Measurements from ENCODE around the gene TNS2.

TNS2 gene

DNA sequence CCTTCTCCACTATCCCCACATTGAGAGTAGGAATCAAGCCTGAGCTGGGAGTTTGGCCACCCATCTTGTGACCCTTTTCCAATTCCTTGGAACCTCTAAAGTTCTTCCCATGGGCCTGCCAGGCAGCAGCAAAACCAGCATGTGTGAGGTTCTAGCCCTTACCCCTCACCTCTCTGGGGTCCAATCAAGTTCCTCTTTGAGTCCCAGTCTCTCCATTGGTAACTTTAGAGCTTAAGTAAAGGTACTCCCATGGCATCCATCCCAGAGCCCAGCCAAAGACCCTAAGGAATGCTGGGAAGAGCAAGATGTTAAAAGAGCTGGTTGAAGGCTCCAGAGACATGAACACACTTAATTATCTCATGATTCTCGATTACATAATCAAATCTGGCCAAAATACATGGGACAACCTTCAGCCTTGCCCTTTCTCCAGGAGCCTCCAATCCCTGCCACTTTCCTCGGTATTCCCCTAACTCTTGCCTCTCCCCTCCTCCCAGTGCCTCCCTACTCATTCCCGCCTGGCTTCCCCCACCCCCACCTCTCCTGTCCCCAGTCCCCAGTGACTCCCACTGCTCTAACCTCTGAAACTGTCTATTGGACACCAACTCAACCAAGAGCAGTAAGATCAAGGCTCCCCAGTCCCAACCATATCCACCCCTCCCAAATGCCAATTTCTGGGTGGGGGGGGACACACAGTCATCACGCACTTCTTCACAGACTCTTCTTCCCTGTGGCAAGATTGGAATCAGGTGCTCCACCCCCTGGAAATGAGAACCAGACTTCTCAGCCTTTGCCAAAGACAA lies 4.8 kb upstream of the TNS2 start:
- peak; percentile 60 for DNase-seq (ENCODE audit: low spot score)

DNA sequence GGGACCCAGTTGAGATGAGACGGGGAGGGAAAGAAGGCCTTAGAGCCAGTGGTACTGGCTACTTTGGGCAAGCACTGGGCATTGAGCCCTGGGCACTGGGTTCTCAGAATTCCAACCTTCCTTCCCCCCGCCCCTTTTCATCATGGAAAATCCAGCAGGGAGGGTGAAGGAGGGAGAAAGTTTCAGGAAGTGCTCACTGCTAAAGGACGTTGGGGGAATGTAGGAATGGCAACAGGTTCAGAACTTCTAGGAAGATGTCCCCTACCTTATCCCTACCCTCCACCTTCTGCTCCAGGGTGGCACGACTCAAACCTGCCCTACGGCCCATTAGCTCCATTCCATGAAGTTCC lies 4.2 kb upstream of the TNS2 start:
- peak; percentile 69 for DNase-seq (ENCODE audit: low spot score)

DNA sequence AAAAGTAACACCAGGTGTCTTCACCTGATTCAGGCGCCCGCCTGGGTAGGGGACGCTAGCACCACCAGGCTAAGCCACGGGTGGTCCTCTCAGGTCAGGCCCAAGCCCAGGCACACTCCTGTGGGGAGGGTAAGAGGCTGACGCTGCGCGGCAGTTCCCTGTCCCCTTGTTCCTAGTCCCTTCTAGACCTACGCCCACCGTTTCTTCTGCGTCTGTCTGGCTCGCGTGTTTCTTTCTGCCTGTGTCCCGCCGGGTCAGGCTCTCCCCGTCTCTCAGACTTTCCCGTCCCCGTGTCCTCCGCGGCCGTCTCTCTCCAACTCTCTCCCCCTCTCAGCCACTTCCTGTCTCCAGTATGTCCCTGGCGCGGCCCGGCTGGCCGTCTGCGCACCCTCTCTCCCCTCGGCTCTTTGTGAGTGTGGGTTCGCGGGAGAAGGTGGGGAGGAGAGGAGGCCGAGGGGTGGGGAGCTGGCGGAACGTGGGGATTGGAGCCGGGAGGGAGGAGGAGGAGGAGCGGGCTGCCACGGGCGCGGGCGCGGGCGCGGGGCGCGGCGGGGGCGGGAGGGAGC lies 3.1 kb upstream of the TNS2 start:
- DNase-seq (ENCODE audit: low spot score): peak; percentile 93

DNA sequence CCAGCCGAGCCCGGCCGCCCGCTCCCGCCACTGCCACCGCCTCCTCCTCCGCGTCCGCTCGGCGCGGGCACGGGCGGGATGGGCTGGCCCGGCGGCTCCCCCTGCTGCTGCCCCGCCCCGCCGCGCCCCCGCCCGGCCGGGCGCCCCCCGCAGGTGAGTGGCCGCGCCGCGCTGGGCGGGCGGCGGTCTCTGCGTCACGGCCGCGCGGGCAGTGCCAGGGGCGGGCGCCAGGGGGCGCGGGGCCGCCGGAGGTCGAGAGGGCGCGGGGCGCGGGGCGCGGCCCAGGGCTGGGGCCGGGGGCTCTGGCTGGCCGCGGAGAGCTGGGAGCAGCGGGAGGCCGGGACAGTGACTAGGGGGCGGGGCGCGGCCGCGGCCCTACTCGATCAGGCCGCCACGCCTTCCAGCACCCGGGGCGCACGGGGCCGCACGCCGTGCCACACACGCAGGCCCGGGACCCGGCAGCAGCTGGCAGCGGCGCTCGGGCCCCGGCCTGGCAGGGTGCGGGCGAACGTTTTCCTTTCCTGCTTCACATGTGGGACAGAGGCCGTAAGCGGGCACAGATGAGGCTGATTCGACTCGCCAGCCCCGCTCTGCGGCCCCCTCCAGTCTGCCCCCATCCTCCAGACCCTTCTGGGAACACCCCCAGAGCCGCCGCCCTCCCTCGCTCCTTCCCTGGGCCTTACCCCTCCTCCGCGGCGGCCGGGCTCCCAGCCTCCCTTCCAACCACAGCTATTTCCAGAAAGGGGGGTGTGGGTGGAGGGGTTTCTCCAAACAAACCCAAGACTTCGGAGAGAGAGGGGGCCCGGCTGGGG lies 2.4 kb upstream of the TNS2 start:
- DNase-seq (ENCODE audit: low spot score): peak; percentile 92

DNA sequence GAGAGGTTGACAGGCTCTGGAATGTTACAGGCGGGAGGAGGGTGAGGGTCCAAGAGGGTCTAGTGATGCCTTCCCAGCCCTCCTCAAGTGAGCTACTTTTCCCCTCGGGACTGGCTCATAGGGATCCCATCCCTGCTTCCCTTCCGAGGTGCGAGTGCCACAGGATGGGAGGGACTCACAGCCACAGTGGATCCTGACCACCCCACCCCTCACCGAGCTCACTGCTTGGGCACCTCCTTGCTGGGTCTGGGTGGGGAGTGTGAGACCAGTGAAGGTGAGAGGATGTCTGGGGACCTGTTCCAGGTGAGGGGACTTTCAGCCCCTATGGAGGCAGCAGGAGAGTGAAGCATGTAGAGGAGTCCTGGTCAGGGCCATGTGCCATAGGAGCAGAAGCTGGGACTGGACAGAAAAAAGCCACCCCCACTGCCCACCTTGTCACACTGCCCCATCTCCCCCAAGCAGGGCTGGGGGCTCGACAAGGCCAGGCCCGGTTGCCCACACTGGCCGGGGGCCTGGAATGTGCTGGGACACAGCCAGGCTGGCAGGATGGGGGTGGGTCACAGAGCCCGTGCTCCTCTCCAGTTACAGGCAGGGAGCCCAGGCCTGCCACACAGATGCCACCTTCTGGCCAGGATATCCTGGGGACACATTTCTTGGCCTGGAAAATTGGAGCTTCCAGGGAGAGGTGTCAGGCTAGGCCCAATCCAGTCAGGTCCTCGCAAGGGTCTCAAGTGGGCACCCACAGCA lies 1.7 kb upstream of the TNS2 start:
- peak; percentile 81 for DNase-seq (ENCODE audit: low spot score)

DNA sequence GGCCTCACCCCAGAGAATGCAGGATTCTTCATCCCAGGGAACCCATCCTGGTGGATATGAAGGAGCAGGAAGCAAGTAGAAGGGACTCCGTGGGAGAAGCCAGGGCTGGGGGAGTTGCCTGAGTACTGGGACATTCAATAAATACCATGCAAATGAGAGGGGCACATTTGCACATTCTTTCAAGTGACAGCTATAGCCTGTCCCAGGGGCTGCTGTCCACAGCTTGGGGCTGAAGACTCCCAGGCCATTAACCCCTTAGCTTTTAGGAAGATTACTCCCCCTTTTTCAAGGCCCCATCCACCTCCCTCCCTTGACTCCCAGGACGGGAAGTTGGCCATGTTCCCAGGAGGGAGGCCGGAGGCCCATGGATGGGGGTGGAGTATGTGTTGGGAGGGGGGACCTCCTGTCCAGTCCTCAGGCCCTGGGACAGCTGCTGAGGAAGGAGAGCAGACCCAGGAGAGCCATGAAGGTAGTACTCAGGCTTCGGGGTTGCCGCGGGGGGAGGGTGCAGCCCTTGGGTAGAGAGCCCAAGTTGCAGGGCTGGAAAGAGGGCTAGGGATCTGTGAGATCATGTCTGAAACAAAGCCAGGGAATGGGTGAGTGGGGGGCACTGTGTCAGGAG lies 974 bp upstream of the TNS2 start:
- DNase-seq (ENCODE audit: low spot score): peak; percentile 81

DNA sequence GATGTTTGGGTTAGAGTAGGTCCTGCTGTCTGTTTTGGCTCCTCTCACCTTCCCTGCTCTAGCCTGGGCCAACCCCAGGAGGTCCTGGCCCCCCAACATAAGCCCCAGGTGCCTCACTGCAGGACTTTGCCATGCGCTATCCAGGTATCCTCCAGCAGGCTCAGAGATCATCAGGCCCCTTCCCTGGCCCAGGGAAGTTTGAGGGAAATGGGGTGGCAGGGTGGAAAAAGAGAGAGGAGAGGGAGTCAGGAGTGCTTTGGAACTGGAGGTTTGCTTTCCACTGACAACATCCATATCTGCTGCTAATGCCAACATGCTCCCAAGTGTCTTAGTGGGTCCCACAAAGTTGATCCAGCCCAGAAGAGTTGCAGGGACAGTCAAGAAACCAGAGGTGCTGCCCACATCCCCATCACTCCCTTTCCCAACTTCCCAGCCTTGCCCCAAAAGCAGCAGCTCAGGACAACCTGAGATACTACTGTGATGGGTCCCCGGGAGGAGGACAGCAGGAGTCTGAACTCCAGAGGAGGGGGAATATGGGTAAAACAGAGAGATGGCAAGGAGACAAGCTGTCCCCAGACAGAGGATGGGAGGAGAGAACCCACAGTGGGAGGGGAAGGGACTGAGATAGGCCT lies 677 bp downstream of the TNS2 start:
- peak; percentile 67 for DNase-seq (ENCODE audit: low spot score)

DNA sequence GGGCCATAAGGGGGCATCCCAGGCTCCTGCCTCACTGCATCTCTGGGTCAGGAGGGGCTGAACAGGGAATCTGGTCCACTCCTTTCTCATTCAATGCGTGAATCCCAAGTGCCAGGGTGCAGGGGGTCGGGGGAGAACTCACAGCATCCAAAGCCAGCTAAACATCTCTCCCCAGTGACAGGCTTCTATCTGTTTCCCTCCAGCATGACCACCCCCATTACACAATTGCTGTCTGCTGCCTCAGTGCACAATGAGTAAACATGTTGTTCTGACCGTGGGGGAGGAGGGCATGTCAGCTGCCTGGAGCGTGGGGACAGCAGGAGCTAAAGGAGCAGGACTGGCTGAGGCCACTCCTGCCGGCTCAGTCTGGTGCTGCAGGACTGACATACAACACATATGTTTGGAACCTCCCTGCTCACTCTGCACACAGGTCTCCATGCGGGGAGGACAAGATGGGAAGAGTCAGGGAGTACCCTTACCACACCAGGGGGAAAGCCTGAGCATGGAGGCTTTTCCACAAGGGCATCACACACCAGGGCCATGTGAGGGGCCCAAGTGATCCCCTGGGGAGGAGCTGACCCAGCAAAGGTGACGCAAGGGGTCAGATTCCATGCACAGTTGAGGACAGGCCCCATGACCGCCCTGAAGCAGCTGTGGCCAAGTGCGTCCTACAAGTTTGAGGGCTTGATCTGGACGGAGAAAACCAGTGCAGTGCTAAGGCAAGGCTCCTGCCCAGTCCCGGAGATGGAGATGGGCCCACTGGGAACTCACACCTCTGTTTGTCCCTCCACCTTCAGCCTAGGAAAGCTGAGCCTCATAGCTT lies 1.4 kb downstream of the TNS2 start:
- DNase-seq (ENCODE audit: low spot score): peak; percentile 57

DNA sequence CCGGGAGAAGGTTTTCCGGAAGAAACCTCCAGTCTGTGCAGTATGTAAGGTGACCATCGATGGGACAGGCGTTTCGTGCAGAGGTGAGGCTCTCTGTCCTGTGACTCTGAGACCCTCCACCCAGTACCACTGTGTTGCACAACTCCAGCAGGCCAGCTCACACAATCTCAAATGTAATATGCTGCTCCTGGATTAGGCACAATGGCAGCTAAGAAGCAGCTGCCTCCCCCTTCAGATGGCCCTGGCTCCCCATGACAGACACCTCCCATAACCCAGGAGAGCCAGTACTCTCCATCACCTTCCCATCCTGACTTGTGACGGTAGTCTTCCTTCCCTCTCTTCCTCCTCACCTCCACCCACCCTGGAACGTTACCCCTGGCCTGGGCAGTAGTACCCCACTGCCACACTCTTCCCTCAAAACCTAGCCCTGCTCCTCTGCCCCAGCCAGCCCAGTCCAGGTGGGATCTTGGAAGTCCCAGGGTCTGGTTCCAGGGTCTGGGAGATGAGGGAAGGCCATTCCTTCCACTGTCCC lies 2.1 kb downstream of the TNS2 start:
- peak; percentile 61 for DNase-seq (ENCODE audit: low spot score)

DNA sequence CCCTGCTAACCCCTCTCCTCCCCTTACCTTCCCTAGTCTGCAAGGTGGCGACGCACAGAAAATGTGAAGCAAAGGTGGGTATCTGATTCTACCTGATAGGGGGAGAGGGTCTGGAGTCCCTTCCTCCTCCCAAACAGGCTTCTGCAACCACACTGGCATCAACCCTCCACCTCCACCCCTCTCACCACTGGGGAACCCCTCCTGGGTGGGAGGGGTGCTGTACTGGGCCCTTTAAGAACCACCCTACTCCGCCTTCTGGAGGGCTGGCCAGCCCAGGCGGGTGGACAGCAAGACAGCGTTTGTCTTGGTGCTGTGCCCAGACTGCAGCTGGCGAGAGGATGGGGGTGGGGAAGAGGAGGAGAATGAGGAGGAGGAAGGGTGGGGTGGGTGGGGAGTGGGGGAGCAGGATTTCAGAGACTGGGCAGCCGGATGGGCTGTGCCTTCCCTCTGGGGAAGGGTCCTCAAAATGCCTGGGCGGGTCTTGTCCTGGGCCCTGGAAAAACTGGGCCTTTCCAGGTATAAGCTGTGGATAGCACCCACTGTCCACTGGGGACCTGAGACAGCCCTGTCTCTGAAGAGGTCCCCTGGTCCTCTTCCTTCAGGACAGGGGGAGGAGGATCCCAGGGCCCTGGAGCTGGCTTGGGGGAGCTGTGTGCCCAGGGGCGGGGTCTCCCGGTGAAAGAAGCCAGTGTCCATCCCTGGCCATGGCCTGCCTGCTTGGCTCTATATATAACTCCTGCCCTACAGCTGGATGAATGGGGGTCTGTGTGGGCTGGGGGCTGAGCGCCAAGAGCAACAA lies 2.8 kb downstream of the TNS2 start:
- peak; percentile 90 for DNase-seq (ENCODE audit: low spot score)

DNA sequence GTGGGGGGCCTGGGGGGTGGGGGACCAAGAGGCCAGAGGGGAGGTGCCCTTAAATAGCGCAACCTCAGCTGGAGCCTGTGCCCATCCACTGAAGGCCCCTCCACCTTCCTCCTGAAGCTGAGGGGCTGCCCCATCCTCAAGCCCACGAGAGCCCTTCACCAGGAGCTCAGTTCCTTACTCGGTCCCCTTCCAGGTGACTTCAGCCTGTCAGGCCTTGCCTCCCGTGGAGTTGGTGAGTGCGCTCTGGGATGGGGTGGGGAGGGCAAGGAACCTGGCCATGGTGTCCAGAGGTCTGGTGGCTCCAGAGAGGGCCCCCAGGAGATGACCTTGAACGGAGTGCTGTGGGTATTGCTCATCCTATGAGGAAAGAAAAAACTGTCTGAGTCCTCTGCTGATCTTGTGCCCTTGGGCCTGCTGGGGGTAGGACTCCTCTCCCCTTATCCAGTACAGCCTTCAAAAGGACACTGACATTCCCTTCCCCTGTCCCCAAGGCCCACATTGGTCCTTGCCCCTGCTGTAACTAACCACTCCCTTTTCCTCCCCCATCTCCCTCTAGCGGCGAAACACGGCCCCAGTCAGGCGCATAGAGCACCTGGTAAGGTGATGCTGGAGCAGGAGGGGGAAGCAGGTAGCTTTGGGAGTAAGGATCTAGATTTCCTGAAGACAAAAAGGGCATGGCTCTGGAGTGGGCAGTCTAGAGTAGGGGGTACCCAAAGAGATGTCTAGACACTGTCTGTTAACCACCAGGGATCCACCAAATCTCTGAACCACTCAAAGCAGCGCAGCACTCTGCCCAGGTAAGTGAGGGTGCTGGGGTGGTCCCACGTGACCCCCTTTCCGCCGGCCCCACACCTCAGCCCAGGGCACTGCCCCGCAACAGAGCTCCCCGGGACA lies 3.6 kb downstream of the TNS2 start:
- no peak for DNase-seq (ENCODE audit: low spot score)

DNA sequence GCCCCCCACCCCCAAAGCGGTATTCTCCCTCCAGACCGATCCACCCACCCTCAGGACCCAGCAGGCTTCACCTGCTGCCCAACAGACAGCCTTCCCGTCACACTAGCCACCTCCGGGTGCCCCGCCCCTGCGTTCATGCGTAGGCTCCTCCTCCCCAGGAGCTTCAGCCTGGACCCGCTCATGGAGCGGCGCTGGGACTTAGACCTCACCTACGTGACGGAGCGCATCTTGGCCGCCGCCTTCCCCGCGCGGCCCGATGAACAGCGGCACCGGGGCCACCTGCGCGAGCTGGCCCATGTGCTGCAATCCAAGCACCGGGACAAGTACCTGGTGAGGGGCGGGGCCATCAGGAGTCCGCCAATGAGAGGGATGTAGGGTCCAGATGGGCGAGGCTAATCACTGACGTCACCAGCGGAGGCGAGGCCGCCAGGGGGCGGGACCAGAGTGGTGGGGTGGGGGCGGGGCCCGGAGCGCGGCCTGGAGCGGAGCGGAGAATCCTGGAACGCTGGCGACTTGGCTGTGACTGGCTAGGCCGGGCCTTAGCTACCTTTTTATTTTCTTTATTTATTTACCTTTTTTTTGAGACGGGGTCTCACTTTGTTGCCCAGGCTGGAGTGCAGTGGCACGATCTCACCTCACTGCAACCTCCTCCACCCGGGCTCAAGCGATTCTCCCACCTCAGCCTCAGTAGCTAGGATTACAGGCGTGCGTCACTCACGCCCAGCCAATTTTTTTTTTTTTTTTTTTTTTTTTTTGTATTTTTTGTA lies 4.4 kb downstream of the TNS2 start:
- peak; percentile 94 for DNase-seq (ENCODE audit: low spot score)

DNA sequence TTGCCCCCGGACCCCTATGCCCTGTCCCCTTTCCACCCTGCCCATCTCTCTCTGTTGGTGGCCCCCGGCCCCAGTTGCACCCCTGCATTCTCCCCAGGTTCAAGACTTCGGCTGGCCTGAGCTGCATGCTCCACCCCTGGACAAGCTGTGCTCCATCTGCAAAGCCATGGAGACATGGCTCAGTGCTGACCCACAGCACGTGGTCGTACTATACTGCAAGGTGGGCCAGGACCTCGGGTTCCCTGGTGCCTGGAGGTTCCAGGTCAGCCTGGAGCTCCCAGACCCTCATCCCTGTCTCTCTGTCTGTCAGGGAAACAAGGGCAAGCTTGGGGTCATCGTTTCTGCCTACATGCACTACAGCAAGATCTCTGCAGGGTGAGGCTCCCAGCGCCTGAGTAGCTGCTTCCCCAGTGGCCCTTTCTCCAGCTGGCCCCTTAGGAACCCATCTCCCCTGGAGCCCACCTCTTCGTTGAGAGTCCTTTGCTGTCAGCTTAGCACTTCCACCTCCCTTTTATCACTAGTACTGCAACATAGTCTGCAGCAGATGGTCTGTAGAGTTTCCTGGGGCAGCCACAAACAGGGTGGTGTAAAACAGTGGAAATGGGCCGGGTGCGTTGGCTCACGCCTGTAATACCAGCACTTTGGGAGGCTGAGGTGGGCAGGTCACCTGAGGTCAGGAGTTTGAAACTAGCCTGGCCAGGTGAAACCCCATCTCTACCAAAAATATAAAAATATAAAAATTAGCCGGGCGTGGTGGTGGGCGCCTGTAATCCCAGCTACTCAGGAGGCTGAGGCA lies 5.8 kb downstream of the TNS2 start:
- DNase-seq (ENCODE audit: low spot score): peak; percentile 50

DNA sequence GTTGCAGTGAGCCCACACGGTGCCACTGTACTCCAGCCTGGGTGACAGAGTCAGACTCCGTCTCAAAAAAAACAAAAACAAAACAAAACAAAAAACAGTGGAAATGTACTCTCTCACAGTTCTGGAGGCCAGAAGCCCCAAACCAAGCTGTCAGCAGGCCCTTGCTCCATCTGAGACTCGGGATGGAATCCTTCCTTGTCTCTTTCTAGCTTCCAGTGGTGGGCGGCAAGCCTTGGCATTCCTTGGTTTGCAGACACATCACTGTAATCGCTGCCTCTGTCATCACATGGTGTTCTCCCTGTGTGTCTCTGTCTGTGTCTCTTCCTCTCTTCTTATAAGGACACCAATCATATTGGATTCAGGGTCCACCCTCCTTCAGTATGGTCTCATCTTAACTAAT lies 6.4 kb downstream of the TNS2 start:
- DNase-seq (ENCODE audit: low spot score): no peak

DNA sequence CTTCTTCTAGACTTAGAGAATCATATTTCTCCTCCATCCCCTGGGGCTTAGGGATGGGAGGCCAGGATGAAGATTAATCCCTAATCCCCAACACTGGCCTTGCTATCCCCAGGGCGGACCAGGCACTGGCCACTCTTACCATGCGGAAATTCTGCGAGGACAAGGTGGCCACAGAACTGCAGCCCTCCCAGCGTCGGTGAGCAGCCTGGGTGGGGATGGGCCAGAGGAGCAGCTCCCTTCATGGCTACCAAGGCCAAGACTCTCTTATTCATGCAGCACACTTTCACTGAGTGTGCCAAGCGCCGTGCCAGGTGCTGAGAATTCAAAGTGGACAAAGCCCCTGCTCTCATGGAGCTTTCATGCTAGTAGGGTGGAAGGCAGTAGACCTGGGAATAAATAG lies 7.0 kb downstream of the TNS2 start:
- DNase-seq (ENCODE audit: low spot score): no peak

DNA sequence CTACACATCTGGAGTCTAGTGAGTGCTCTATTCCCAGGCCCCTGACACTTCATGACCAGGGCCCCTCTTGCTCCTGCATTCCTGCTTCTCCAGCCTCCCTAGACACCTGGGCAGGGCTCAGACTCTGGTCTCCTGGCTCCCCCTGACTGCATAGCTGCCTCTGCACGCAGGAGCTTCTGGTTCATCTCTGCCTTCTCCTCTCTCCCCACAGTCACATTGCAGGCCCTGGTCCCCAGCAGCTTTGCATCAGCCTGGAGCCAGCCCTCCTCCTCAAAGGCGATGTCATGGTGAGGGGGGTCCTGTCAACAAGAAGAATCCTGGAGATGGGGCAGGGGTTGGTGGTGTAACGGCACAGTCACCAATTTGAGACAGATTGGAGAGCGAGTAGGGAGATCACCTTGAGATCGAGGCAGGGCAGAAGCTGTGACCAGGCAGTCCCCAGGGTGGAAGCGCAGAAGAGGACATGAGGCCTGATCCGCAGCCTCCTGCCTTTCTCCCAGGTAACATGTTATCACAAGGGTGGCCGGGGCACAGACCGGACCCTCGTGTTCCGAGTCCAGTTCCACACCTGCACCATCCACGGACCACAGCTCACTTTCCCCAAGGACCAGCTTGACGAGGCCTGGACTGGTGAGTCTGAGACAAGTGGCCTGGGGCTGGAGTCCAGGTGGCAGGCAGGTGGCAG lies 8.1 kb downstream of the TNS2 start:
- no peak for DNase-seq (ENCODE audit: low spot score)
